ENCODE data around the gene S100P. TPM values are rescaled to one million over a fixed set of nuclear protein-coding genes. Genes with fewer than 3 reads are reported as not detected.

The S100P gene
- total and polyA plus RNA-seq, 2 donors from 2014 or later: not detected

DNA sequence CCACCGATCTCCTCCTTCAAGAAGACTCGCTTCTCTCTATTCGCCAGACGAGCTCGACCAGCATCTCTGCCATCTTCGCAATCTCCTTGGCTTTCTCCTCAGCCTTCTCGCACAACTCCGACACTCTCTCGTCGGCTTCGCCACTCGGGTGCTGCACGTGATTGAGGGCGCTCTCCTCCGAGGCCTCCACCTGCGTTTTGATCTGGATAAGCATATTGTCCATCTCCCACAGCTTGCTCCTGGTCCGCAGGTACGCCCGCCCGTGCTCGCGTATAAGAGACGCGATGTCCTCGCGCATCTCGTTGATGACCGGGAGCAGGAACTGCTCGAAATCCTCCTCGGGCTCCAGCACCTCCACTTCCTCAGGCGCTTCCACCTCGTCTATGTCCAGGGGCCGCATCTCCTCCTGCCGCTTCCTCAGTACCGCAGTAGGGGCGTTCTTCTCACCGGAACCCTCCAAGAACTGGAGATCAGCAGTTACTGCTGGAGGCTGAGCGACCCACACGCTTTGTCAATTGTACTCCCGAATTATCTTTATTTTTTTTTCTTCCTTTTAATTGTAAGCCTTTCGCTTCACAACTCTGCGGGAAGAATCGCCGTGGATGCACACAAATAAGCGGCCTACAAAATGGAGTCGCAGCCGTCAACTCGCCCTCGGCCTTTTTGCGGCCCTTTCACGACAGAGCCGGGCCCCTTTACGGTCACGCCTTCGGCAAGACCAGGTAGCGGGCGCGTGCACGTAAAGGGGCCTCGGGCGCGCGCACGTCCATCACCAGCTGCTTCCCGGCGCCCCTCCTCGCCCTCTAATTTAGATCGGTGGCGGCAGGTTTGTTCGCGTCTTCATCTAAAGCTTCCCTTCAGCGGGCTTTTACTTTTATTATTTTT, 15.8 kb downstream of the S100P start, which contains the start of gene MRFAP1L1:
TSS of gene MRFAP1L1 (minus strand) at position 636 of the 885 bp plus-strand sequence. CDS start at position 400, 236 bp downstream.
- H3K27ac ChIP-seq (ENCODE audit: low read depth in 2 of 2, low read length in 2 of 2): peak within 1 kb of the TSS; percentile 82
- H3K36me3 ChIP-seq (ENCODE audit: control insufficient read depth in 2 of 3, insufficient read depth in 3 of 3, low read length in 3 of 3): peaks cover 0 to 2% (median 0%) of the 10 kb centered on the region in 3 donors
- peak within 1 kb of the TSS; percentile 88 to 95 (median 93) for H3K4me3 ChIP-seq (ENCODE audit: low read length in 3 of 3)
- no peaks in the 10 kb centered on the region for H3K27me3 ChIP-seq (ENCODE audit: control insufficient read depth, insufficient read depth, low read length)
- peaks cover 0 to 10% (median 9%) of the 10 kb centered on the region in 3 donors for H3K4me1 ChIP-seq (ENCODE audit: control insufficient read depth in 2 of 3, insufficient read depth in 2 of 3, low read depth in 1 of 3, low read length in 3 of 3)
- intact Hi-C loops (cut with DNase I): loop anchor here (10.0 kb wide), 1 partner anchor 365 kb away; no protein-coding TSS in a partner anchor
- FAIRE-seq (no peak), DNase-seq (peak; percentile 97 to 99 (median 98))
- no peaks in the 10 kb centered on the region for H3K9me3 ChIP-seq (ENCODE audit: control insufficient read depth in 2 of 3, insufficient read depth in 1 of 3, low read length in 3 of 3)
- H3K9ac ChIP-seq (ENCODE audit: low read length in 3 of 3): peak within 1 kb of the TSS; percentile 61 to 95 (median 89)
- TF ChIP-seq, protein P1, sequence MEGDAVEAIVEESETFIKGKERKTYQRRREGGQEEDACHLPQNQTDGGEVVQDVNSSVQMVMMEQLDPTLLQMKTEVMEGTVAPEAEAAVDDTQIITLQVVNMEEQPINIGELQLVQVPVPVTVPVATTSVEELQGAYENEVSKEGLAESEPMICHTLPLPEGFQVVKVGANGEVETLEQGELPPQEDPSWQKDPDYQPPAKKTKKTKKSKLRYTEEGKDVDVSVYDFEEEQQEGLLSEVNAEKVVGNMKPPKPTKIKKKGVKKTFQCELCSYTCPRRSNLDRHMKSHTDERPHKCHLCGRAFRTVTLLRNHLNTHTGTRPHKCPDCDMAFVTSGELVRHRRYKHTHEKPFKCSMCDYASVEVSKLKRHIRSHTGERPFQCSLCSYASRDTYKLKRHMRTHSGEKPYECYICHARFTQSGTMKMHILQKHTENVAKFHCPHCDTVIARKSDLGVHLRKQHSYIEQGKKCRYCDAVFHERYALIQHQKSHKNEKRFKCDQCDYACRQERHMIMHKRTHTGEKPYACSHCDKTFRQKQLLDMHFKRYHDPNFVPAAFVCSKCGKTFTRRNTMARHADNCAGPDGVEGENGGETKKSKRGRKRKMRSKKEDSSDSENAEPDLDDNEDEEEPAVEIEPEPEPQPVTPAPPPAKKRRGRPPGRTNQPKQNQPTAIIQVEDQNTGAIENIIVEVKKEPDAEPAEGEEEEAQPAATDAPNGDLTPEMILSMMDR (IDR thresholded peaks at IDR 0.05; ENCODE audit: borderline replicate concordance, extremely low read depth, insufficient read depth): no peak

DNA sequence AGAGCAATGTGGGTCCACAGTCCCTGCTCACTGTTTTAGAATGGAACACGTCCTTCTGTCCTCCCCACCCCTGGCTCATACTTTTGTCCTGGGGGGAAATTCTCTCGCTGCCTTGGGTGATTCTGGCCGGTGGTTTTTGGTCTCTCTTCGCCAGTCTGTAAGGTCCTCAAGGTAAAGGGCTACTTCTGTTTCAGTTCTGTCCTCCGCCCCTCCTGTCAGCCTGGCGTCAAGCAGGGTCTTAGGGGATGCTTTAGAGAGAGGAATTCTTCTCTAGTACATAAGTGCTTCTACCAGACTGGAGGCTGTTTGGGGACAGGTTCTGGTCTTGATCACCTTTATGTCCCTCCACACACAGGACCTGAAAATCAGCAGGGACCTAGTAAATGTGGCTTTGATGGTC, 16.6 kb downstream of the S100P start:
- FAIRE-seq (no peak), DNase-seq (no peak)
- Histone ChIP-seq H3K27me3 (ENCODE audit: control insufficient read depth, insufficient read depth, low read length) (no peaks in the 10 kb centered on the region), H3K9me3 (ENCODE audit: control insufficient read depth in 2 of 3, insufficient read depth in 1 of 3, low read length in 3 of 3) (no peaks in the 10 kb centered on the region), H3K4me3 (ENCODE audit: low read length in 3 of 3) (peak overlapping the region; percentile 64 to 93 (median 88)), H3K4me1 (ENCODE audit: control insufficient read depth in 2 of 3, insufficient read depth in 2 of 3, low read depth in 1 of 3, low read length in 3 of 3) (peaks cover 0 to 10% (median 9%) of the 10 kb centered on the region in 3 donors), H3K27ac (ENCODE audit: low read depth in 2 of 2, low read length in 2 of 2) (peak overlapping the region in 1 of 2 donors; percentile 49), H3K36me3 (ENCODE audit: control insufficient read depth in 2 of 3, insufficient read depth in 3 of 3, low read length in 3 of 3) (peaks cover 0 to under 1% (median 0%) of the 10 kb centered on the region in 3 donors), H3K9ac (ENCODE audit: low read length in 3 of 3) (peak overlapping the region; percentile 40 to 61 (median 44))
- TF ChIP-seq, protein P1 (IDR thresholded peaks at IDR 0.05; ENCODE audit: borderline replicate concordance, extremely low read depth, insufficient read depth): no peak
- intact Hi-C loops (cut with DNase I): loop anchor here (10.0 kb wide), 1 partner anchor 365 kb away; no protein-coding TSS in a partner anchor

DNA sequence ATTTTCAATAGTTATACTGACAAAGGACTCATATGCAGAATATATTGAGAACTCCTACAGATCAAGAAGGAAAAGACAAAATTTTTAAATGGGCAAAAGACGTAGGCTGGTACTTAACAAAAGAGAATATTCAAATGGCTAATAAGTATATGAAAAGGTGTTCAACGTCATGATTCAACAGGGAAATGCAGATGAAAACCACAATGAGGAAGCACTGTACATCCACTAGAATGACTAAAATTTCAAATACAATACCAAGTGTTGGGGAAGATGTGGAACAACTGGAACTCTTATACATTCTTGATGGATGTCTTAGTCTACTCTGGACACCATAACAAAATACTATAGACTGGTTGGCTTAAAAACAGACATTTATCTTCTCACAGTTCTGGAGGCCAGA, 17.3 kb downstream of the S100P start:
- H3K36me3 ChIP-seq (ENCODE audit: control insufficient read depth in 2 of 3, insufficient read depth in 3 of 3, low read length in 3 of 3): no peaks in the 10 kb centered on the region
- H3K27me3 ChIP-seq (ENCODE audit: control insufficient read depth, insufficient read depth, low read length): no peaks in the 10 kb centered on the region
- DNase-seq (no peak), FAIRE-seq (no peak)
- H3K4me3 ChIP-seq (ENCODE audit: low read length in 3 of 3): no peak overlapping the region
- TF ChIP-seq, protein P1 (IDR thresholded peaks at IDR 0.05; ENCODE audit: borderline replicate concordance, extremely low read depth, insufficient read depth): no peak
- intact Hi-C loops (cut with DNase I): loop anchor here (10.0 kb wide), 1 partner anchor 364 kb away; no protein-coding TSS in a partner anchor
- H3K9me3 ChIP-seq (ENCODE audit: control insufficient read depth in 2 of 3, insufficient read depth in 1 of 3, low read length in 3 of 3): no peaks in the 10 kb centered on the region
- H3K9ac ChIP-seq (ENCODE audit: low read length in 3 of 3): no peak overlapping the region
- H3K4me1 ChIP-seq (ENCODE audit: control insufficient read depth in 2 of 3, insufficient read depth in 2 of 3, low read depth in 1 of 3, low read length in 3 of 3): peaks cover 0 to 13% (median 12%) of the 10 kb centered on the region in 3 donors
- no peak overlapping the region for H3K27ac ChIP-seq (ENCODE audit: low read depth in 2 of 2, low read length in 2 of 2)

Data from kidney (tissue), 14 donors.